ENCODE data around the gene S100A11.

Gene S100A11

GRCh38 chr1:152050886-152051675 lies 14.3 kb upstream of the S100A11 start:
- DNase-seq (ENCODE audit: insufficient read length): no peak
- TF ChIP-seq POLR2A (IDR thresholded peaks at IDR 0.05; ENCODE audit: low read depth, low read length) (no peak), POLR2AphosphoS5 (IDR thresholded peaks at IDR 0.05; ENCODE audit: low read depth, low read length) (no peak), TAF1 (IDR thresholded peaks at IDR 0.05; ENCODE audit: borderline replicate concordance, low read depth, low read length) (no peak)
- no peak for FAIRE-seq

- DNase-seq (ENCODE audit: insufficient read length): no peak
- TF ChIP-seq POLR2AphosphoS5 (IDR thresholded peaks at IDR 0.05; ENCODE audit: low read depth, low read length): no peak
- no peak for TF ChIP-seq POLR2A (IDR thresholded peaks at IDR 0.05; ENCODE audit: low read depth, low read length)
- TF ChIP-seq TAF1 (IDR thresholded peaks at IDR 0.05; ENCODE audit: borderline replicate concordance, low read depth, low read length): no peak
- no peak for FAIRE-seq
Observed at GRCh38 chr1:152049291-152050083, 12.7 kb upstream of the S100A11 start.

- TF ChIP-seq POLR2AphosphoS5 (IDR thresholded peaks at IDR 0.05; ENCODE audit: low read depth, low read length) (no peak), POLR2A (IDR thresholded peaks at IDR 0.05; ENCODE audit: low read depth, low read length) (no peak), TAF1 (IDR thresholded peaks at IDR 0.05; ENCODE audit: borderline replicate concordance, low read depth, low read length) (no peak)
Observed at GRCh38 chr1:152048416-152049009, 11.7 kb upstream of the S100A11 start.

GRCh38 chr1:152047730-152048415 lies 11.1 kb upstream of the S100A11 start:
- TF ChIP-seq POLR2AphosphoS5 (IDR thresholded peaks at IDR 0.05; ENCODE audit: low read depth, low read length) (peak; percentile 68), POLR2A (IDR thresholded peaks at IDR 0.05; ENCODE audit: low read depth, low read length) (peak; percentile 82), TAF1 (IDR thresholded peaks at IDR 0.05; ENCODE audit: borderline replicate concordance, low read depth, low read length) (0 out of 2 replicates have a peak, but pooled peaks have one; percentile 40)
- DNase-seq (ENCODE audit: insufficient read length) (peak; percentile 55), FAIRE-seq (peak; percentile 84)

More at GRCh38 chr1:152048416-152049009, 11.7 kb upstream of the S100A11 start:
- DNase-seq (ENCODE audit: insufficient read length): no peak
- FAIRE-seq: no peak

GRCh38 chr1:152047413-152047729 lies 10.6 kb upstream of the S100A11 start:
- TF ChIP-seq TAF1 (IDR thresholded peaks at IDR 0.05; ENCODE audit: borderline replicate concordance, low read depth, low read length): no peak
- TF ChIP-seq POLR2A (IDR thresholded peaks at IDR 0.05; ENCODE audit: low read depth, low read length): no peak
- no peak for TF ChIP-seq POLR2AphosphoS5 (IDR thresholded peaks at IDR 0.05; ENCODE audit: low read depth, low read length)
- no peak for FAIRE-seq
- no peak for DNase-seq (ENCODE audit: insufficient read length)

- no peak for DNase-seq (ENCODE audit: insufficient read length)
- FAIRE-seq: no peak
- TF ChIP-seq POLR2AphosphoS5 (IDR thresholded peaks at IDR 0.05; ENCODE audit: low read depth, low read length) (no peak), POLR2A (IDR thresholded peaks at IDR 0.05; ENCODE audit: low read depth, low read length) (no peak)
Observed at GRCh38 chr1:152044386-152044785, 7.6 kb upstream of the S100A11 start.

- DNase-seq (ENCODE audit: insufficient read length): no peak
- TF ChIP-seq POLR2A (IDR thresholded peaks at IDR 0.05; ENCODE audit: low read depth, low read length) (no peak), POLR2AphosphoS5 (IDR thresholded peaks at IDR 0.05; ENCODE audit: low read depth, low read length) (no peak), TAF1 (IDR thresholded peaks at IDR 0.05; ENCODE audit: borderline replicate concordance, low read depth, low read length) (no peak)
- FAIRE-seq: no peak
Observed at GRCh38 chr1:152043870-152044269, 7.1 kb upstream of the S100A11 start.

- DNase-seq (ENCODE audit: insufficient read length) (no peak), FAIRE-seq (no peak)
- TF ChIP-seq TAF1 (IDR thresholded peaks at IDR 0.05; ENCODE audit: borderline replicate concordance, low read depth, low read length) (no peak), POLR2A (IDR thresholded peaks at IDR 0.05; ENCODE audit: low read depth, low read length) (no peak), POLR2AphosphoS5 (IDR thresholded peaks at IDR 0.05; ENCODE audit: low read depth, low read length) (no peak)
Observed at GRCh38 chr1:152042030-152042429, 5.2 kb upstream of the S100A11 start.

GRCh38 chr1:152039886-152040285 lies 3.1 kb upstream of the S100A11 start:
- TF ChIP-seq TAF1 (IDR thresholded peaks at IDR 0.05; ENCODE audit: borderline replicate concordance, low read depth, low read length) (no peak), POLR2AphosphoS5 (IDR thresholded peaks at IDR 0.05; ENCODE audit: low read depth, low read length) (no peak), POLR2A (IDR thresholded peaks at IDR 0.05; ENCODE audit: low read depth, low read length) (no peak)
- FAIRE-seq (no peak), DNase-seq (ENCODE audit: insufficient read length) (no peak)

- no peak for DNase-seq (ENCODE audit: insufficient read length)
- TF ChIP-seq POLR2AphosphoS5 (IDR thresholded peaks at IDR 0.05; ENCODE audit: low read depth, low read length) (no peak), POLR2A (IDR thresholded peaks at IDR 0.05; ENCODE audit: low read depth, low read length) (no peak), TAF1 (IDR thresholded peaks at IDR 0.05; ENCODE audit: borderline replicate concordance, low read depth, low read length) (no peak)
- FAIRE-seq: no peak
Observed at GRCh38 chr1:152039461-152039860, 2.7 kb upstream of the S100A11 start.

GRCh38 chr1:152038871-152039270 lies 2.1 kb upstream of the S100A11 start:
- no peak for DNase-seq (ENCODE audit: insufficient read length)
- TF ChIP-seq POLR2A (IDR thresholded peaks at IDR 0.05; ENCODE audit: low read depth, low read length) (no peak), TAF1 (IDR thresholded peaks at IDR 0.05; ENCODE audit: borderline replicate concordance, low read depth, low read length) (no peak), POLR2AphosphoS5 (IDR thresholded peaks at IDR 0.05; ENCODE audit: low read depth, low read length) (no peak)
- FAIRE-seq: no peak

All from GM12892 (cell line).